ENCODE measurements around the gene APBB1.

APBB1 gene

GRCh38 chr11:6391537-6392134 lies 27.3 kb downstream of the APBB1 start:
- no peak for DNase-seq (ENCODE audit: low read depth in 1 of 2, low spot score in 1 of 2)

- DNase-seq (ENCODE audit: low read depth in 1 of 2, low spot score in 1 of 2), result no peak
These were observed 28.0 kb downstream of the APBB1 start for GRCh38 chr11:6390718-6391469.

GRCh38 chr11:6389905-6390717 lies 28.8 kb downstream of the APBB1 start, which contains the start of gene SMPD1:
Gene SMPD1, plus strand, starts transcription at chr11:6390474. Its CDS starts 125 bp downstream, at chr11:6390599.
- DNase-seq (ENCODE audit: low read depth in 1 of 2, low spot score in 1 of 2), result peak; percentile 91 to 92

GRCh38 chr11:6388748-6389147 lies 30.1 kb downstream of the APBB1 start:
- no peak for DNase-seq (ENCODE audit: low read depth in 1 of 2, low spot score in 1 of 2)

- no peak for DNase-seq (ENCODE audit: low read depth in 1 of 2, low spot score in 1 of 2)
These were observed 30.9 kb downstream of the APBB1 start for GRCh38 chr11:6387811-6388599.

GRCh38 chr11:6385046-6385777 lies 33.7 kb downstream of the APBB1 start:
- DNase-seq (ENCODE audit: low read depth in 1 of 2, low spot score in 1 of 2), result no peak

GRCh38 chr11:6378640-6378989 lies 40.3 kb downstream of the APBB1 start:
- no peak for DNase-seq (ENCODE audit: low read depth in 1 of 2, low spot score in 1 of 2)

- DNase-seq (ENCODE audit: low read depth in 1 of 2, low spot score in 1 of 2), result no peak
These were observed 40.8 kb downstream of the APBB1 start for GRCh38 chr11:6377902-6378639.

- no peak for DNase-seq (ENCODE audit: low read depth in 1 of 2, low spot score in 1 of 2)
These were observed 47.1 kb downstream of the APBB1 start for GRCh38 chr11:6371825-6372224.

GRCh38 chr11:6365659-6366058 lies 53.2 kb downstream of the APBB1 start:
- DNase-seq (ENCODE audit: low read depth in 1 of 2, low spot score in 1 of 2), result no peak

GRCh38 chr11:6362873-6363678 lies 55.8 kb downstream of the APBB1 start:
- DNase-seq (ENCODE audit: low read depth in 1 of 2, low spot score in 1 of 2), result peak; percentile 19 to 50

- no peak for DNase-seq (ENCODE audit: low read depth in 1 of 2, low spot score in 1 of 2)
These were observed 56.6 kb downstream of the APBB1 start for GRCh38 chr11:6362185-6362872.

- no peak for DNase-seq (ENCODE audit: low read depth in 1 of 2, low spot score in 1 of 2)
These were observed 58.7 kb downstream of the APBB1 start for GRCh38 chr11:6360183-6360582.

- DNase-seq (ENCODE audit: low read depth in 1 of 2, low spot score in 1 of 2), result no peak
These were observed 61.7 kb downstream of the APBB1 start for GRCh38 chr11:6357222-6357621.

GRCh38 chr11:6356503-6357055 lies 62.3 kb downstream of the APBB1 start:
- no peak for DNase-seq (ENCODE audit: low read depth in 1 of 2, low spot score in 1 of 2)

GRCh38 chr11:6354651-6355485 lies 64.0 kb downstream of the APBB1 start:
- DNase-seq (ENCODE audit: low read depth in 1 of 2, low spot score in 1 of 2), result no peak

GRCh38 chr11:6353367-6353987 lies 65.4 kb downstream of the APBB1 start:
- peak; percentile 17 to 19 for DNase-seq (ENCODE audit: low read depth in 1 of 2, low spot score in 1 of 2)
